Prostate gland (tissue), 2 donors: ENCODE results near the gene BRCA2. TPM values are rescaled to one million over a fixed set of nuclear protein-coding genes. Genes with fewer than 3 reads are reported as not detected.

Experiments
- DNase-seq: peaks from one replicate; pipeline ENCODE4 v3.0.0-alpha.2; 2019; ENCODE audit warnings: low spot score
- H3K27ac ChIP-seq, 2 donors: fragments of 200-600 bp; sonication (generic); 2 replicates each; pipeline ENCODE4 v1.5.1; 2017 to 2019
- H3K27me3 ChIP-seq: fragments of 200-600 bp; sonication (generic); replicated peaks from 2 replicates; pipeline ENCODE4 v1.5.1; 2019; ENCODE audit not compliant: insufficient read depth
- H3K36me3 ChIP-seq, 2 donors: fragments of 200-600 bp; sonication (generic); 1 replicate in 1 of 2; 2 replicates in 1 of 2; pipeline versions ENCODE4 v1.5.1 to v1.8.1; 2017 to 2019
- H3K4me1 ChIP-seq: fragments of 200-600 bp; sonication (generic); replicated peaks from 2 replicates; pipeline ENCODE4 v1.5.1; 2019
- H3K4me3 ChIP-seq, 2 donors: fragments of 200-600 bp; sonication (generic); 2 replicates each; pipeline ENCODE4 v1.5.1; 2017 to 2019
- H3K9me3 ChIP-seq: fragments of 200-600 bp; sonication (generic); 2 replicates; pipeline ENCODE4 v1.5.1; 2017
- CTCF ChIP-seq, 4 experiments: fragments of 200-600 bp in 2 of 4; fragments of 450-650 bp in 2 of 4; sonication (generic) in 2 of 4; IDR thresholded peaks; 1 replicate in 3 of 4; 2 replicates in 1 of 4; pipeline ENCODE4 v1.5.1; 2016 to 2019; ENCODE audit warnings: antibody characterized with exemption in 4 of 4, mild to moderate bottlenecking in 2 of 4, moderate library complexity in 2 of 4
- POLR2A ChIP-seq: fragments of 450-650 bp; IDR thresholded peaks from one replicate; pipeline ENCODE4 v1.6.1; 2016; ENCODE audit warnings: antibody characterized with exemption, mild to moderate bottlenecking
- POLR2AphosphoS5 ChIP-seq: sonication (generic); formaldehyde crosslinking; IDR thresholded peaks from one replicate; pipeline ENCODE4 v1.6.1; 2017; ENCODE audit warnings: antibody characterized with exemption
- WGBS: methylation state at CpG from one replicate; pipeline ENCODE4 v1.1.5; 2018; 5-methylcytosine and 5-hydroxymethylcytosine counted together
- intact Hi-C: fragments of 100-400 bp; cut with DNase I; formaldehyde crosslinking; loops from one replicate; pipeline ENCODE4 v1.14.2; 2022
- total RNA-seq, 2 donors: library from RNA; depleted of rRNA; stranded (reverse); fragments of >200 nt; gene quantifications; one replicate each; pipeline ENCODE4 v1.1.0, GENCODE V29; 2016

The BRCA2 gene
- total RNA-seq, 2 donors from 2014 or later, result 1.8 to 6.6 TPM

DNA sequence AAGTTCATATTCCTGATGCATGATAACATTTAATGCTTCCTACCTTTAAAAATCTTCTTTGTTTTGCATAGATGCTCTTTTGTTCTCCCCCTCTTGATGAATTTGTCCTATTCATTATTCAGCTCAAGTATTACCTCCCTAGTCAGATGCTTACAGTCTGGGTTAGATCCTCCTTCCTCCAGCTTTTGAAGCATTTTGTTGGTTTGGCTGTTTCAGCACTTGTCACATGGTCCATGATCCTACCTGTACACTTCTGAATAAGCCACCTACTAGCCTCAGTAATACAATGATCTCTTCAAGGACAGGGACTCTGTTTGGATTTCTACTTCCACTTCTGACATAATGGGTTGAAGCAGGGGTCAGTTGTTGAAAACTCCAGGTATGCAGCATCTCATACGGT is 75.2 kb downstream of the BRCA2 start:
- 56% methylated on average over 1 of the region's 1 CpG for WGBS

DNA sequence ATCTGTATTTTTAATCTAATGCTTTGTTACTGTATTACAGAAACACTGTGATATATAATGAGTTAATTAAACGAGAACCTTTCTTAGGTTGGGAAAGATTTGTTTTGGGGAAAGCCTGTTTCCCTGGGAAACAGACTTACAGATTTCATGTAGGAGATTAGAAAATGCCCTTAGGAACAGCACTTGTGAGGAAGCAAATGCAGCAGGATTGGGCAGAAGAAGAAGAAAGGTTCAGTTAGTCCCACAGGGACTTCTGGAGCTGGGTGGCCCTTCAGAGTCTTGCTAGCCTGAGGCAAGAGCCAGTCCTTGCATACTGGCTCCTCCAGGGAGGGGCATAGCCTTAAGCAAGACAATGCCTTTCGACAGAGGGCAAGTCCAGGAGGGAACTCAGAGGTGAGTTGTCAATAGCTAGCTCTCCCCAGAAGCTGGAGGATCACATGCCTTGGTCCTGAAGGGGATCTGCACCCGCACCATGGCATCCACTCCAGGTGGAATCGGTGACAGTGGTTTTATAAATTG is 75.9 kb downstream of the BRCA2 start:
- Histone ChIP-seq H3K36me3 (no peaks in the 10 kb centered on the region), H3K27me3 (no peaks in the 10 kb centered on the region), H3K4me3 (no peak overlapping the region), H3K4me1 (no peaks in the 10 kb centered on the region), H3K27ac (no peak overlapping the region), H3K9me3 (no peaks in the 10 kb centered on the region)
- no peak for DNase-seq
- TF ChIP-seq CTCF (IDR thresholded peaks at IDR 0.05), result no peak
- TF ChIP-seq POLR2A, result no peak
- no peak for TF ChIP-seq POLR2AphosphoS5
- 58% methylated on average over 4 of the region's 4 CpGs for WGBS
- intact Hi-C loops, result no loop called here

More for the DNA sequence above, 75.2 kb downstream of the BRCA2 start:
- no peaks in the 10 kb centered on the region for H3K9me3 ChIP-seq
- no peak overlapping the region for H3K27ac ChIP-seq
- no peak for DNase-seq
- intact Hi-C loops, result no loop called here
- no peaks in the 10 kb centered on the region for H3K27me3 ChIP-seq
- H3K4me1 ChIP-seq, result no peaks in the 10 kb centered on the region
- H3K4me3 ChIP-seq, result no peak overlapping the region
- TF ChIP-seq POLR2AphosphoS5, result no peak
- TF ChIP-seq CTCF (IDR thresholded peaks at IDR 0.05), result no peak
- TF ChIP-seq POLR2A, result no peak
- H3K36me3 ChIP-seq, result no peaks in the 10 kb centered on the region

- no peak for DNase-seq
- WGBS, result 90% methylated on average over 4 of the region's 4 CpGs
- Histone ChIP-seq H3K4me3 (no peak overlapping the region), H3K9me3 (no peaks in the 10 kb centered on the region), H3K4me1 (no peaks in the 10 kb centered on the region), H3K36me3 (peaks cover 0 to 2% of the 10 kb centered on the region in 2 donors), H3K27me3 (no peaks in the 10 kb centered on the region), H3K27ac (no peak overlapping the region)
- TF ChIP-seq POLR2AphosphoS5 (no peak), POLR2A (no peak), CTCF (IDR thresholded peaks at IDR 0.05) (no peak)
- intact Hi-C loops, result no loop called here
Measured at GRCh38 chr13:32403108-32403507, 87.8 kb downstream of the BRCA2 start.

GRCh38 chr13:32407854-32408253 is 92.5 kb downstream of the BRCA2 start:
- Histone ChIP-seq H3K27ac (no peak overlapping the region), H3K4me1 (peaks cover 4% of the 10 kb centered on the region), H3K27me3 (no peaks in the 10 kb centered on the region), H3K9me3 (no peaks in the 10 kb centered on the region), H3K36me3 (peaks cover 0 to 2% of the 10 kb centered on the region in 2 donors), H3K4me3 (no peak overlapping the region)
- no peak for DNase-seq
- TF ChIP-seq CTCF (IDR thresholded peaks at IDR 0.05) (no peak), POLR2A (no peak), POLR2AphosphoS5 (no peak)
- WGBS, result 88% methylated on average over 6 of the region's 6 CpGs
- intact Hi-C loops, result no loop called here

DNA sequence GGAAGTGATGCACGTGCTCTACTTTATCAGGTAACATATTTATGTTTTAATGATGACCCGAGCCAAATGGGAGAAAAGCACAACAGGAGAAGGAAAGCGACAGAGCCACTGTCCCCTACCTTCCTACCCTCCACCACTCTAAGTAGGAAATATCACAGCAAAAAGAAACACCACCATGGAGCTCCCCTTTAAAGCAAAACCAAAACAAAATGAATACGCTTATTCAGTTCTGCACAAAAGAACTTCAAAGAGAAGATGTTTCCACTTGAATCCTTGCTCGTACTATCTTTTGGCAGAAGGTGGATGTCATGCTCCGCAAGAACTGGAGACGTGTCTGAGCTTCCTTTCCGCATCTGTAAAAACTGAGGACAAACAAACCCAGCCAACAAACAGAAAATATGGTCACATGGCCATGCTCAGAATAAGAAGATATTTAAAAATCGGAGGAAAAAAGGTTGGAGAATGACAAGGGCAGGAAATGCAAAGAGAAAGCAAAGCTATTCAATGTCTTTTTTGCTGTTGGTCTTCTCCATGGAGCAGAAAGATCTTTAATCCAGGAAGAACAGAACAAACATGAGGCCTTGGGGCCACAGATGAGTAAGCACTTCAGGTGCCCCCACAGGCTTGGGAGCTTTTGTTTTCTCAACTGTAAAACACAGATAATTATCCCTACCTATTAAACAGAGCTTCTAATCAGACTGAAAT is 93.1 kb downstream of the BRCA2 start:
- Histone ChIP-seq H3K36me3 (peaks cover 0 to 2% of the 10 kb centered on the region in 2 donors), H3K27ac (no peak overlapping the region), H3K27me3 (no peaks in the 10 kb centered on the region), H3K4me3 (no peak overlapping the region), H3K4me1 (peaks cover 4% of the 10 kb centered on the region), H3K9me3 (no peaks in the 10 kb centered on the region)
- WGBS, result 69% methylated on average over 9 of the region's 9 CpGs
- DNase-seq, result no peak
- no peak for TF ChIP-seq CTCF (IDR thresholded peaks at IDR 0.05)
- no peak for TF ChIP-seq POLR2A
- no peak for TF ChIP-seq POLR2AphosphoS5
- intact Hi-C loops, result no loop called here
